Brain microvascular endothelial cell (primary cell): ENCODE measurements around the gene PLBD1.

Experiments used
- DNase-seq: peaks from one replicate; pipeline ENCODE4 v3.0.0-alpha.2; 2020
- H3K27ac ChIP-seq: fragments of 250-450 bp; sonication (Bioruptor Pico); 2 replicates; pipeline ENCODE4 v1.5.1; 2020; ENCODE audit warnings: mild to moderate bottlenecking, moderate library complexity
- H3K27me3 ChIP-seq: fragments of 250-450 bp; sonication (Bioruptor Pico); replicated peaks from 2 replicates; pipeline ENCODE4 v1.5.1; 2020; ENCODE audit warnings: mild to moderate bottlenecking
- H3K36me3 ChIP-seq: fragments of 250-450 bp; sonication (Bioruptor Pico); replicated peaks from 2 replicates; pipeline ENCODE4 v1.5.1; 2020; ENCODE audit warnings: mild to moderate bottlenecking
- H3K4me3 ChIP-seq: 2 replicates; pipeline ENCODE4 v1.5.1; 2011; ENCODE audit warnings: low read depth, mild to moderate bottlenecking, control low read depth, low read length, moderate library complexity
- CTCF ChIP-seq: IDR thresholded peaks from 2 replicates; pipeline ENCODE4 v1.5.1; 2011; ENCODE audit warnings: low read depth, mild to moderate bottlenecking, moderate library complexity, low read length, control low read depth, inconsistent platforms; ENCODE audit errors: missing control alignments
- in situ Hi-C: cut with HindIII; loops from 2 replicates; pipeline ENCODE4 v1.10.0; 2017; ENCODE audit warnings: low sequenced_read_pairs, low pct_ligation_motif_present

The PLBD1 gene

DNA sequence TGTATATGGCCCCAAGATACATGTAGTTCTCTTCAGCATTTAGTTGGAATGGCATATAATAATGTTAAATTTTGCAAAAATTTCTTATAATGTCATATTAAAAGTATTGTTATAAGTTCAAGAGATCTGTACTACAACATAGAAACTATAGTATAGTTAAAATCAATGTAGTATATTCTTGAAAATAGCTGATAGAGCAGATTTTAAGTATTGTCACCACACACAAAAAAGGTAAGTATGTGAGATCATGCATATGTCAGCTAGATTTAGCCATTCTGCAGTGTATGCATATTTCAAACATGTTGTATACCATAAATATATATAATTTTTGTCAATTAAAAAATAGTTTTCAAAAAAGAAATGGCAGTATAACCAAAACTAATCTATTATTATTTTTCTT lies 86.5 kb downstream of the PLBD1 start:
- no peak for DNase-seq
- peaks cover 37% of the 10 kb centered on the region for H3K36me3 ChIP-seq
- H3K27ac ChIP-seq = no peak overlapping the region
- H3K4me3 ChIP-seq = no peak overlapping the region
- no peaks in the 10 kb centered on the region for H3K27me3 ChIP-seq
- TF ChIP-seq CTCF = no peak
- in situ Hi-C loops = no loop called here

- H3K36me3 ChIP-seq = peaks cover 37% of the 10 kb centered on the region
- TF ChIP-seq CTCF = no peak
- no peak overlapping the region for H3K4me3 ChIP-seq
- no peak overlapping the region for H3K27ac ChIP-seq
- H3K27me3 ChIP-seq = no peaks in the 10 kb centered on the region
- DNase-seq = no peak
- in situ Hi-C loops = no loop called here
Measured at GRCh38 chr12:14479004-14479403, 88.7 kb downstream of the PLBD1 start.

DNA sequence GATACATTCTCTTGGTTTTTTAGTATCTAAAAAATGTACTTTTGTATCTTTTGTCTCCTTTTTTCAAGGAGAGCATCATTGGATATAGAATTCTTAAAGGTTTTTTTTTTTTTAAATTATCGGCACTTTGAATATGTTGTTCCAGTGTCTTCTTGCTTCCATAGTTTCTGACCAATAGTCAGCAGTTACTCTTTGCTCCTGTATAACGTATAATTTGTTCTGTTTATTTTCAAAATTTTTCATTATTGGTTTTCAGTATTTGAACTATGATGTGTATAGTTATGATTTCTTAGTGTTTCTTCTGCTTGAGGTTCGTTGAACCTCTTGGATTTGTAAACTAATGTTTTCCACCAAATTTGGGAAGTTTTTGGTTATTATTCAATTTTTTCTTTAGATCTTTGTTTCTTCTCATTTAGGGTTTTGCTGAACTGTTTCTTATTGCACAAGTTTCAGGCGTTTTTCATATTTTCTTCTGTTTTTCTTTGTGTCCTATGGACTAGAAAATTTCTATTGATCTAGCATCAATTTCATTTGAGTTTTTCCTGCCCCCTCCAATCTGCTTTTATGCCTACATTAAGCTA lies 93.9 kb downstream of the PLBD1 start:
- no peaks in the 10 kb centered on the region for H3K27me3 ChIP-seq
- DNase-seq = no peak
- TF ChIP-seq CTCF = no peak
- no peak overlapping the region for H3K27ac ChIP-seq
- H3K36me3 ChIP-seq = peaks cover 15% of the 10 kb centered on the region
- H3K4me3 ChIP-seq = no peak overlapping the region
- in situ Hi-C loops = no loop called here

- DNase-seq = no peak
- Histone ChIP-seq H3K27me3 (no peaks in the 10 kb centered on the region), H3K36me3 (peaks cover 12% of the 10 kb centered on the region), H3K4me3 (no peak overlapping the region), H3K27ac (no peak overlapping the region)
- in situ Hi-C loops = no loop called here
- no peak for TF ChIP-seq CTCF
Measured at GRCh38 chr12:14471497-14471896, 96.2 kb downstream of the PLBD1 start.

GRCh38 chr12:14460212-14460841 lies 107.4 kb downstream of the PLBD1 start:
- Histone ChIP-seq H3K27me3 (no peaks in the 10 kb centered on the region), H3K27ac (no peak overlapping the region), H3K36me3 (peaks cover 17% of the 10 kb centered on the region), H3K4me3 (no peak overlapping the region)
- DNase-seq = no peak
- in situ Hi-C loops = no loop called here
- no peak for TF ChIP-seq CTCF
